Osteoblast (primary cell): ENCODE results near the gene CSHL1. TPM values are rescaled to one million over a fixed set of nuclear protein-coding genes. Genes with fewer than 3 reads are reported as not detected.

Source experiments
- DNase-seq: peaks from one replicate; pipeline ENCODE4 v3.0.0; 2011; ENCODE audit warnings: low spot score, mixed read lengths; ENCODE audit not compliant: insufficient read length; ENCODE audit errors: missing footprints
- H2AFZ ChIP-seq: 2 replicates; pipeline ENCODE4 v1.6.0; 2011; ENCODE audit warnings: mild to moderate bottlenecking, low read length
- H3K27ac ChIP-seq: 2 replicates; pipeline ENCODE4 v1.5.1; 2011; ENCODE audit warnings: mild to moderate bottlenecking, low read depth, low read length, moderate library complexity
- H3K27me3 ChIP-seq: 2 replicates; pipeline ENCODE4 v1.6.0; 2012; ENCODE audit warnings: mild to moderate bottlenecking, control low read depth, inconsistent platforms, low read length, moderate library complexity; ENCODE audit not compliant: insufficient read depth
- H3K36me3 ChIP-seq: 2 replicates; pipeline ENCODE4 v1.5.1; 2011; ENCODE audit warnings: mild to moderate bottlenecking, low read length, control low read depth, moderate library complexity; ENCODE audit not compliant: insufficient read depth
- H3K4me1 ChIP-seq: 2 replicates; pipeline ENCODE4 v1.5.1; 2011; ENCODE audit warnings: mild to moderate bottlenecking, low read length, control low read depth, moderate library complexity; ENCODE audit not compliant: insufficient read depth
- H3K4me2 ChIP-seq: 2 replicates; pipeline ENCODE4 v1.6.0; 2011; ENCODE audit warnings: mild to moderate bottlenecking, low read length; ENCODE audit not compliant: insufficient read depth
- H3K4me3 ChIP-seq: fragments of 200-600 bp; sonication (generic); 3 replicates; pipeline ENCODE4 v1.5.1; 2012; ENCODE audit warnings: mild to moderate bottlenecking, low read length, inconsistent platforms; ENCODE audit not compliant: insufficient read depth
- H3K79me2 ChIP-seq: 2 replicates; pipeline ENCODE4 v1.6.0; 2012; ENCODE audit warnings: mild to moderate bottlenecking, low read length, control low read depth, inconsistent platforms; ENCODE audit not compliant: insufficient read depth
- H3K9me3 ChIP-seq: 2 replicates; pipeline ENCODE4 v1.5.1; 2011; ENCODE audit warnings: low read depth, low read length, control low read depth
- H4K20me1 ChIP-seq: 2 replicates; pipeline ENCODE4 v1.6.0; 2012; ENCODE audit warnings: mild to moderate bottlenecking, low read length, control low read depth; ENCODE audit not compliant: insufficient read depth
- CTCF ChIP-seq: IDR thresholded peaks from 2 replicates; pipeline ENCODE4 v1.5.1; 2011; ENCODE audit warnings: mild to moderate bottlenecking, low read depth, low read length, moderate library complexity; ENCODE audit errors: extremely low read depth
- total RNA-seq: library from RNA; depleted of rRNA; stranded (reverse); fragments of >200 nt; gene quantifications from 2 replicates; pipeline ENCODE4 v1.2.3, GENCODE V29; 2012

CSHL1 gene
- total RNA-seq, 1 donor = not detected

GRCh38 chr17:63949576-63950250 is 38.7 kb upstream of the CSHL1 start:
- peaks cover 3% of the 10 kb centered on the region for H3K27me3 ChIP-seq
- H3K36me3 ChIP-seq = no peaks in the 10 kb centered on the region
- no peaks in the 10 kb centered on the region for H3K79me2 ChIP-seq
- H3K9me3 ChIP-seq = no peaks in the 10 kb centered on the region
- H3K4me2 ChIP-seq = no peak overlapping the region
- no peak for DNase-seq
- H4K20me1 ChIP-seq = no peaks in the 10 kb centered on the region
- H2AFZ ChIP-seq = no peak overlapping the region
- no peak overlapping the region for H3K27ac ChIP-seq
- H3K4me1 ChIP-seq = no peaks in the 10 kb centered on the region
- no peak overlapping the region for H3K4me3 ChIP-seq
- no peak for TF ChIP-seq CTCF

GRCh38 chr17:63948521-63948920 is 37.5 kb upstream of the CSHL1 start:
- Histone ChIP-seq H3K4me2 (no peak overlapping the region), H3K4me3 (no peak overlapping the region), H3K4me1 (no peaks in the 10 kb centered on the region), H3K79me2 (no peaks in the 10 kb centered on the region), H2AFZ (no peak overlapping the region), H3K9me3 (no peaks in the 10 kb centered on the region), H4K20me1 (no peaks in the 10 kb centered on the region), H3K27me3 (peaks cover 3% of the 10 kb centered on the region), H3K27ac (no peak overlapping the region), H3K36me3 (no peaks in the 10 kb centered on the region)
- no peak for DNase-seq
- no peak for TF ChIP-seq CTCF

DNA sequence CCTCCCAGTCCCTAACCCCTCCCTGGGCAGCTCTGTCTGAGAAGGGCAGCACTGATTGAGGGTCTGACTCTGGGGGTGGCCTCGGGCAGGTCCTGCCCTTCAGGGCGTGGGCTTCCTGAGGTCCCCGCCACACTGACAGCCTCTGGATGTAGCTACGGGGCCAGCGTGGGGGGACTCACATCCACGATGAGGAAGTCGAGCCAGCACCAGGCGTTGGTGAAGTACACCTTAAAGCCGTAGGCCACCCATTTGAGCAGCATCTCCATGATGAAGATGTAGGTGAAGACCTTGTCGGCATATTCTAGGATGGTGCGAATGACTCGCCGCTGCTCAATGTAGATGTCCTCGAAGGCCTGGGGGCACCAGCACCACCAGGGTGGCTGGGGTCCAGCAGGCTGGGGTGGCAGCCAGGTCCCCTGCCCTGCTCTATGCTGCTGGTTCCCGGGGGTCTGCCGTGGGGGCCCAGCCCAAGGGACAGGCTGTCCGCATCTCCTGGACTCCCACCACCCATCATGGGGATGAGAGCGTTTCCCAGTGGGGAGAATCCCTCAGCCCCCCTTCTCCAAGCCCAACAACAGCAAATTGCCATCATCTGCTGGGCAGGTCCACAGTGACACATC is 36.8 kb upstream of the CSHL1 start:
- H3K79me2 ChIP-seq = no peaks in the 10 kb centered on the region
- DNase-seq = no peak
- no peaks in the 10 kb centered on the region for H3K27me3 ChIP-seq
- no peak overlapping the region for H3K4me3 ChIP-seq
- H3K4me1 ChIP-seq = no peaks in the 10 kb centered on the region
- no peak for TF ChIP-seq CTCF
- H3K27ac ChIP-seq = no peak overlapping the region
- no peaks in the 10 kb centered on the region for H3K9me3 ChIP-seq
- no peak overlapping the region for H3K4me2 ChIP-seq
- no peaks in the 10 kb centered on the region for H3K36me3 ChIP-seq
- H2AFZ ChIP-seq = no peak overlapping the region
- no peaks in the 10 kb centered on the region for H4K20me1 ChIP-seq
